GM19324 (cell line): ENCODE data around the gene RAD51B.
"Not testable (repeated sequence)": the region's sequence is repeated elsewhere in the genome, so short reads cannot be mapped to it uniquely, and the experiment has no call there.

Source experiments
- ATAC-seq: cut with Tn5 transposase; IDR thresholded peaks from one replicate; pipeline ENCODE4 v1.9.1; 2021; ENCODE audit warnings: mild to moderate bottlenecking, moderate library complexity; ENCODE audit not compliant: unreplicated experiment, low FRiP score

Gene RAD51B

DNA sequence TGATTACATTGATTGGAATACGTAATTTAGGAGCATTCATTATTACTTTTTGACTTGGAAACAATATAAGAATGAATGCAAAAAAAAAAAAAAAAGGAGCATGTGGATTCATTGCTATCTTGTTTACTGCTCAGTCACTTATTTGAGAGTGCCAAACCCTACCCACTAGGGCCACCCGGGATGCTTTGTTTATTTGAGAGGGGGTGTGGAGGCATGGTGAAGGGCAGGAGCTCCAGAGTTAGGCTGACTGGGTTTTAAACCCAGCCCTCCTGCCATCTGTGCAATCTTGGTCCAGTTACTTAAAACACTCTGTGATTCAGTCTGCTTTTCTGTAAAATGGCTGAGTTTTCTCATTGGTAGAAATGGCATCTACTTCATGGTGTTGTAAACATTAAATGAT, 195.2 kb downstream of the RAD51B start:
- no peak for ATAC-seq

DNA sequence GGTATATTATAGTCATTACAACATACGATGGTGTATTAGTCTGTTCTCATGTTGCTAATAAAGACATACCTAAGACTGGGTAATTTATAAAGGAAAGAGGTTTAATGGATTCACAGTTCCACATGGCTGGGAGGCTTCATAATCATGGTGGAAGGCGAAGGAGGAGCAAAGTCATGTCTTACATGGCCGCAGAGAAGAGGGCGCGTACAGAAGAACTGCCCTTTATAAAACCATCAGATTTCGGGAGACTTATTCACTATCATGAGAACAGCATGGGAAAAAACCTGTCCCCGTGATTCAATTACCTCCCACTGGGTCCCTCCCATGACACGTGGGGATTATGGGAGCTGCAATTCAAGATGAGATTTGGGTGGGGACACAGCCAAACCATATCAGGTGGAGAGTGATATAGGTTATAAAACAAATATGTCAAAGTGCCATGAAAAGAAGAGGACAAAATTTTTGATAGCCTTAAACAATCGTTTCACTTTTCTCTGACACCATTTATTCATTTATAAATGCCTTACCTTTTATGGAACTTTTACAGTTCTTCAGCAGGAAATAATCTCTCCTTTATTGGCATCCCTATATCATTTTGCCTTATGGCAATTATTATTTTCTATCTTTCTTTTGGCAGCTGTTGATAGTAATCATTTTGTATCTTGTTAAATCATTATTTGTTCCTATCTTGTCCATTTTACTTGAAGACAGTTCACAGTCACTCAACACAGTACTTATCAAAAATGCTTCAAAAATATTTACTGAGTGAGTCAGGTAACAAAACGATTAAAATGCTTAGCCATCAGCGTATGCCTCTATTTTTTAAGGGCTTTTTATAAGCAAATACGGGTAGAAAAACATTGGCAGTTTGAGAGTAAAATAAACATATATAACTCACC, 196.0 kb downstream of the RAD51B start:
- ATAC-seq = no peak

DNA sequence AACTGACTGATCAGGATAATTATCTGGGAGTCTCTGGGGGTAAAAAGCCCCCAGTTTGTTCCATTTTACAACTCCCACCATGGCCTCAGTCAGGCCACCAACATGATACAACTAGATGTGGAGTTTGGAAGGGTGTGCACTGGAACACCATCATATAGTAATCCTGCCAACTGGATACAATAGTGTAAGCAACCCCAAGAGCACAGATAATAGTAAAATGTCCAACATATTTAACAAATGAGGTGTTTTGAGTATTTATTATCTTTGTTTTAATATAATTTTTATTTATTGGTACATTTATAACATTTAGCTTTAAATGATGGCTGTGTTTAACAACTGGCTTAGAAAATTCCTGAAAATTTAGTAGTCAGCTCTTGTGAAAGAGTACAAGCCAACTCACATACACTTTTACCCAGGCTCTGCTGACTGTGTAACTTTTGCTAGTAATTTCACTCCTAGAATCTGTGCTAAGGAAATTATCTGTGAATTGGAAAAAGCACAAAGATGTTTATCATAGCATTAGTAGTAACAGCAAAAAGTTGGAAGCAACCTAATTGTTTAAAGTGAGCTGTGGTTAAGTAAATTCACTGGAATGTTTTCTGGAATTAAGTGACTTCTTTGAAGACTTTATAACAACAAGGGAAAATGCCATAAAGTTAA, 196.8 kb downstream of the RAD51B start:
- ATAC-seq = no peak

DNA sequence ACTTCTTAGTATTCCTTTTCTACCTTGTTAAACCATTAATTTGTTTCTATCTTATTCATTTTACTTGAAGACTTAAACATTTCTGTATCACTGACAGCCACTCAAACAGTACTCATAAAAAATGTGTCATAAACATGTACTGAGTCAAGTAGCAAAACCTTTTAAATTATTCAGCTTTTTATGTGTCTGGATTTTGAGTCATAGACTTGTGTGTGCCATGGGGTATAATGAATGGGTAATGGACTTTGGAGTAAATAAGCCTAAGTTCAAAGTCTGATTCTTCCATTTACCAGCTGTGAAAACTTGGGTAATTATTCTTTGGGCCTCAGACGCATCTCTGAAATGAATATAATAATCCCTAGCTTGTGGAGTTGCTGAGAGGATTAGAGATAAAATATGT, 199.0 kb downstream of the RAD51B start:
- ATAC-seq = no peak

DNA sequence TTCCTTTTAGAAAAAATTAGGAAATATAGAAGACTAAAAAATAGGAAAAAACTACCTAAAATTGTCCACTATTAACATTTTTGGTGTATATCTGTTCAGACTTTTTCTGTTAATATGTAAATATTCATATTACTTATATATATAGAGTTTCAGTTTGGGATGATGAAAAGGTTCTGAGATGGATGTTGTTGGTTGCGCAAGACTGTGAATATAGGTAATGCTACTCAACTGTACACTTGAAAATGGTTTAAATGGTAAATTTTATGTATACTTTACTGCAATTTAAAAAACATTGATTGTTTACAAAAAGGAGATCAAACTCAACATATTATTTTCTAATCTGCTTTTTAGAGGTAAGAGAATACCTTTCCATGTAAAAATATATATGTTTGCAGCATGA, 200.9 kb downstream of the RAD51B start:
- no peak for ATAC-seq

DNA sequence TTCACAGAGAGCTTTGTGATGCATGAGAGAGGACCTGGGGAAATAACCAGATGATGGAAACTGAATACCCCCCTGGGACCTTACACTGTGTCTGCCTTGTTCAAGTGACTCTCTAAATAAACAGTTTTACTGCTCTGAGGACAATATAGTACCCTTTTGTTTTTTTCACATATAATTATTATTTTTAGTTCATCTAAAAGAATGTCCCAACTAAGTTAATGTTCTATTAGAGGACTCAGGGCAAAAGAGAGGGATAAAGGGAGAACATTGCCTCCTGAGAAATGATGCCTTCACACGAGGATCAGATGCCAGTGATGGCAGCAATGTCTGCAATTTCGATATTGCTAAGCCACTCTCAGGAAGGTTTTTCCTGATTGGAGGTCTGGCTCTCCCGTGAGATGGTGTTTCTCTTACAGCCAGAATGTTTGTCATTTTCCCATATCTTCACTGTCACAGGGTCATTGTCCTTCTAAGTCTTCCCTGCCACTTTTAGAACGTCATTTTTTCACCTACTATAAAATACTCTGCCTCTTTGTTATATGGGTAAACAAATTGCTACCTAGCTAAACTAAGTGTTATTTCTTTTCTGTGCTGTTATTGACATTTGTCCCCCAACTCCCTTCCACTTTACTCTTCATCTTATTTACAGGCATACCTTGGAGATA, 201.6 kb downstream of the RAD51B start:
- no peak for ATAC-seq

DNA sequence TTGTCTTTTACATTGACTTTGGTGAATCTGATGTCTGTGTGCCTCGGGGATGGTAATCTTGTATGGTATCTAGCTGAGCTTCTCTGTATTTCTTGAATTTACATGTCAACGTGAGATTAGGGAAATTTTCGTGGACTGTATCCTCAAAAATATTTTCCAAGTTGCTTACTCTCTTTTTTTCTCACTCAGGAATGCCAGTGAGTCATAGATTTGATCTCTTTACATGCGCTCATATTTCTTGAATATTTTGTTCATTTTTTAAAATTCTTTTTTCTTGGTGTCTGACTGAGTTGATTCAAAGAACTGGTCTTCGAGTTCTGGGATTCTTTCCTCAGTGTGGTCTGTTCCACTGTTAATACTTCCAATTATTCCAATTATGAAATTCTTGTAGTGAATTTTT, 207.7 kb downstream of the RAD51B start:
- ATAC-seq = no peak

DNA sequence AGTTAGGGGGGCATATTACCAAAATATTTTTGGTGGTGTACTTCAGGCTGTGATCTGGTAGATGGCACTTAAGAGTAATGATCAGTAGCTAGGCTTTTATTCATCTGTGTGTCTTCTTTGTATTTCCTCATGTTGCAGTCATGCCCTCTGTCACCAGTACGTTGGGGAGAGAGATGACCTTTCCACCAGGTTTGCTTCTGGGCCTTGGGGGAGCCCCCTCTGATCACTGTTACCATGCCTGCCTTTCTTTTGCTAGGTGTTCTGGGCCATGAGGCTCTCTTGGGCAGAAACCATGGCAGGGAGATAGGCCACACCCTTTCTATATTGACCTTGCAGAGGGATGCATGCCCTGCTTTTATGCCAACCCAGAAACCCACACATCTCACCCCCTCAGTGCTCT, 208.5 kb downstream of the RAD51B start:
- ATAC-seq = no peak

DNA sequence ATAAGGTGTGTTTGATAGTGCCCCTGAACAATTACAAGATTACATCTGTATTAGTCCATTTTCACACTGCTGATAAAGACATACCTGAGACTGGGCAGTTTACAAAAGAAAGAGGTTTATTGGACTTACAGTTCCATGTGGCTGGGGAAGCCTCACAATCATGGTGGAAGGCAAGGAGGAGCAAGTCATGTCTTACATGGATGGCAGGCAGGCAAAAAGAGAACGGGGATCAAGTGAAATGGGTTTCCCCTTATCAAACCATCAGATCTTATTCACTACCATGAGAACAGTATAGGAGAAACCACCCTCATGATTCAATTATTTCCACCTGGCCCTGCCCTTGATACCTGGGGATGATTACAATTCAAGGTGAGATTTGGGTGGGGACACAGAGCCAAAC, 211.4 kb downstream of the RAD51B start:
- ATAC-seq = not testable (repeated sequence)

DNA sequence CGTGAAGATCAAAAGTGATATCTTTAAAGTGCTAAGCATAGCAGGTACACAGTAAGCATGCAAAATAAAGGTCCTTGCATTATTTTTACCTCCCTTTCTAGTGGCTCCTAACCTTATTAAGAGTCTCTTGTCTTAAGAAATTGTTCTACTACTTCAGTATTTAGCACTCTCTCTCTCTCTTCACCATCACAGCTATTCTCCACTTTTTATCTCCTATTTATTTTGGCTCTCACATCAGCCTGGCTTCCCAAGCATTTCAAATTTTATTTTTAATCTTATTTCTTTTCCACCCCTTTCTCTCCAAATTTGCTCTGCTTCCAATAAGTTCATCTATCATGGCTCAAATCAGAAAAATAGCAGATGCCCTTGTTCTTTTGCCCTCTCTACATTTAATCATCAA, 212.6 kb downstream of the RAD51B start:
- ATAC-seq = no peak

DNA sequence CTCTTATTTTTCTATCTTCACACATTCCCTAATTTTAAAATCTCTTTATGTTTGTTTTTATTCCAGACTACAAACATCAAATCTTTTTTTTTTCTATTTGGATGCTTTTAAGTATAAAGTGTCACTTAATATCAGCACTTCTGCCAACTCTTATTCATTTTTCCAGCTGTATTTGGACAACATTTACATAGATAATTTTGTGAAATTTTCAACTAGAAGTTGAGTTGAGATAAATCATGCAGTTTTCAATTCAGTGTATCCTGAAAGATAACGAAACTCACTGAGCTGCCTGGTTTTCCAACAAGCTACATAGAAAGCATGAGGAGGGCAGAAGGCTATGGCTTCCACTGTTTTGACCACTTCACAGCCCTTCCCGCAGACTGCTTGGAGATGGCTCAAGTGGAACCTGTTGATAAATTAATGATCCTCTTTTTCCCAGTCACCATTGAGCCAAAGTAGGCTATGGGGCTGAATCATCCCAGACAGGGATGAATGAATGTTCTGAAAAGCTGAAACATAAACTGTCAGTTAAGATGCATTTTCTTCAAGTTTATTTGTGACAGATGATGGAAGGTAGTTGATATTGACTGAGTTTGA, 213.9 kb downstream of the RAD51B start:
- ATAC-seq = no peak

DNA sequence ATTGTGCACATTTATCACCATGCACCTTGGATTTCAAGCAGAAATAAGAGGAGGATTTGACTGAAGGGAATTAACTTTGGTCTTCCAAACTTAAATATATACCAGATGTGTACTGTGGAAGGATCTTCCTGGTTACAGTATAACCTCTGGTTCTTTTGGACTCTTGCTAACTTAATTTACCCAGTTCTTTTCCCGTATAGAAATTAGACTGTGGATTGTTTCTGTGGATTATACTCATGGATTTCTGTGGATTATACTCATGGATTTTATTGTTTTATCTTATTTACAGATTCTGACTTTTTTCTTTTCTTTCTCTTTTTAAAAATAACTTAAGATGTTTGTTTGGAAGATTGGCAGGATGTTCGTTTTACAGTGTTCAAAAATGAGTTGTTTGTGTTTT, 215.3 kb downstream of the RAD51B start:
- no peak for ATAC-seq

DNA sequence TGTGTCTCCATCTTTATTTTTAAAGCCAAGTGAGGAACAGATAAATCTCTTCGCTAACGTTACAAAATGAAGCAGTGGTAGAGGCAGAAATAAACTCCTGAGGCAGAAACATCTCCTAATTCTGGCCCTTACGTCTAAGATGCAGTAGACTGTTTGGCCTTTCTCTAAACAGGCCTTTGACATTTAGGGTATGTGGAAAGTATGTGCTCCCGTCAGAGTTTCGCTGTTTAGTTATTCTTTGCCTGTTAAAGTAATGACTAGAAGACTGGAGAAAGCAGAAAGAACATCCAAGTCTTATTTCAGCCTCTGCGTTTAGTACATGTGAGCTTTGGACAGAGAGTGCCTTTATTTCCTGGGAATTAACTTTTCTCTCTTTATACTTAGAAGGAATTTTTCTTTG, 216.6 kb downstream of the RAD51B start:
- no peak for ATAC-seq

DNA sequence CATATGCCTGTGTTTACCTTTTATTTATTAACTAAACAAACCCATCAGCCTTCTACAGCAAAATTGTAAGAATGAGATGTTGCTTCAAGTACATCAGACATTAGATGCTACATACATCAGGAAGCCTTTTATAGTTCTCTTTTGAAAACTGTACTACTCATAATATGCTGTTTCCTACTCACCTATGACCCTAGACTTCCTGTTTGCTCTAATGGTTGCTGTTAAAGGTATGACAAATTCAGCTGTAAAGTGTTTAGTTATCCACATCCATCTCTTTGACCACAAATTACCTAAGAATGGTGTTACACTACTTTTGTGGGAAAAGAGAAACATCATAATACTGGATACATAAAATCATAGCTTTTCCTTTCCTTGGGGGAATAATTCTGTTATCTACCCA, 220.0 kb downstream of the RAD51B start:
- ATAC-seq = no peak

DNA sequence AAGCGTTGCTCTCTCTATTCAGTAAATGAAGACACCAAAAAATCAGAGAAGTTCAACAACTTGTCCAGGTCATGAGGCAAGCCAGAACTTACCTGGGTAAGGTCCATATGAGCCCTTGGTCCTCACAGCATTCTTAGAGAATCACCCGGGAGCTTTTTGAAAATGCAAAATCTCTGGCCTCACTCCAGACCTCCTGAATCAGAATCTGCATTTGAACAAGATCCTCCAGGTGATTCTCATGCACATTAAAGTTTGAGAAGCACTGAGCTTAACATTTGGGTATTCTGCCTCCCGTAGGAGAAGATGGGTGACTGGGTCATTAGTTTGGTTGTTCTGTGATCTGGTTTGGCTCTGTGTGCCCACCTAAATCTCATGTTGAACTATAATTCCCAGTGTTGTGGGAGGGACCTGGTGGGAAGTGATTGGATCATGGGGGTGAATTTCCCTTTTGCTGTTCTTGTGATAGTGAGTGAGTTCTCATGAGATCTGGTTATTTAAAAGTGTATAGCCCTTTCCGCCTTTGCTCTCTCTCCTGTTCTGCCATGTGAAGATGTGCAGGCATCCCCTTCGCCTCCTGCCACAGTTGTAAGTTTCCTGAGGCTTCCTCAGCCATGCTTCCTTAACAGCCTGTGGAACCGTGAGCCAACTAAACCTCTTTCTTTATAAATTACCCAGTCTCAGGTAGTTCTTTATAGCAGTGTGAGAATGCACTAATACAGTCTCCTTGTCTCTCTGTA, 221.2 kb downstream of the RAD51B start:
- ATAC-seq = no peak

DNA sequence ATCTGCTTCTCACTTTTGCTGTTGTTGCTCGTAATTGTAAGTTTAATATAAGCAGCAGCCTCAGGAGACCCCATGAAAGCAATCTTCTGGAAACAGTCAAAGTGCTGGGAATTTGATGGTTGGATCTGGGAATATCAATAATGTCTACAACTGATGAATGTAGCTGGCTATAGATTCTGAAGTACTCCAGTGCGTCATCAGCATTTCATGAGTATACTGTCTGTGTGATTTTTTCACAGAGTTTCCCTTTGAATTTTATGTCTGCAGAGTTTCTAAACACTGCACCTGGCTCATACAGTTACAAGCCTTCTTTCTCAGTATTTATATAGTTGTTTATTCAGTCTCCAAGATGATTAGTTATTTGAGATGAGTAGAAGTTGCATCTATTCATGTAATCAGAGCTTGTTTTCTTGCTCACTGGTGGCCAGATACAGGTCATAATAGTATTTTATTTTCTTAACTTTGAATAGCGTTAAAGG, 222.3 kb downstream of the RAD51B start:
- no peak for ATAC-seq

DNA sequence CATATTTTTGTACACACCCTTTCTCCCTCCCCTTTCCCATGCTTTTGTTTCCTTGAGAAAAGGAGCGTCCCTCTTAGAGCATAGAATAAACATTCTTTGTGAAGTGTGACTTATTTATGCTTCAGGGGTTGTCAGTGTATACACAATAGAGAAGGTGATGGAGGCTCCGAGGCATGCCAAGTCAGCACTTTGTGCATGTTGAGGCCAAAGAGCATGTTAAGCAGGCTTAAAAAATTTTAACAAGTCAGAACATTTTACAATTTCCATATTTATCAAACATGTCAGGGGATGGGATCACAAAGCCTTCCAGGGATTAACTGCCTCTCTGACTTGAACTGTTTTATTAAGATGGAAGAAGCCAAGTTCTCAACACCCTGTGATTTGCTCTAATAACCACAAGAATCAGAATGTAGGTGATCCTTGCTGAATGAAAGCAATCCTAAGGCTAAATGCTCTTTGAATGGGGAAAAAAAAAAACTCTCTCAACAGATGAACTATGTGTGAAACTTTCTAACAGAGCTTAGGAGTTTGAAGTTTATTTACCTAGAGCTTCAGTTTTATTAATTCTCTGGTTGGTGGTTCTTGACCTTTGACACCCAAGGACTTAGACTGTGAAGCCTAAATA, 223.1 kb downstream of the RAD51B start:
- no peak for ATAC-seq

DNA sequence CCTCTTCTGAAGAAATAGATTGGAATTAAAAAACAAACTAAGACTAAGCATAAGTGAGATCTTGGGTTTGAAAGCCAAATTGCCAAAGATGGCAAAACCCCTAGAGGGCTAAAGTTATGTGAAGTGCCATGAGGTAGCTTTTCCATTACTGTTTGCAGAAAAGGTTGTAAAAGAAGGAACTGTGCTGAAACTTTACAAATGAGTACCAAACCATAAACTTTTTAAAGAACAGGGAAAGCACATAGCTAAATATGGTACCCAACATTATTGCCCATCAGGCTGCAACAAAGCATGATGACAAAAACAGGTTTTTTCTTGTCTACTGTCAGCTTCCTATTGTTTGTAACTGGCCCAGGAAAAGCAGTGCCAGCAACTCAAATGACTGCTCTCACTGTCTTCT, 224.2 kb downstream of the RAD51B start:
- no peak for ATAC-seq

DNA sequence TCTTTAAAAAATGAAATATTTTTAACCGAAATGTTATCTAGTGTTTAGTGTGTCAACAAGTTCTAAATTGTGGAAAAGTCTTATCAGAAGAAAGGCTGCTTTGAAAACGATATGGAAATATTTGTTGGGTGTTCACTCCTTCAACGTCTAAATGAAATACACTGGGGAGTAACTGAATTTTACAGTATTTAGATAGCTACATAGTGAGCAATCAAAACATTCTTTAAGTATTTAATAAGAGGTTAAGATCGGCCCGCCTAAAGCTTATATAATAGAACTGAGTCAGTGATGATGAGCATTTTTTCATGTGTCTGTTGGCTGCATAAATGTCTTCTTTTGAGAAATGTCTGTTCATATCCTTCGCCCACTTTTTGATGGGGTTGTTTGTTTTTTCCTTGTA, 228.3 kb downstream of the RAD51B start:
- ATAC-seq = no peak

DNA sequence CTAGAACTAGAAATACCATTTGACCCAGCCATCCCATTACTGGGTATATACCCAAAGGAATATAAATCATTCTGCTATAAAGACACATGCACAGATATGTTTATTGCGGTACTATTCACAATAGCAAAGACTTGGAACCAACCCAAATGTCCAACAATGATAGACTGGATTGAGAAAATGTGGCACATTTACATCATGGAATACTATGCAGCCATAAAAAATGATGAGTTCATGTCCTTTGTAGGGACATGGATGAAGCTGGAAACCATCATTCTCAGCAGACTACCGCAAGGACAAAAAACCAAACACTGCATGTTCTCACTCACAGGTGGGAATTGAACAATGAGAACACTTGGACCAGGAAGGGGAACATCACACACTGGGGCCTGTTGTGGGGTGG, 229.2 kb downstream of the RAD51B start:
- ATAC-seq = not testable (repeated sequence)
